ENCODE results near the gene MTX1.

DNA sequence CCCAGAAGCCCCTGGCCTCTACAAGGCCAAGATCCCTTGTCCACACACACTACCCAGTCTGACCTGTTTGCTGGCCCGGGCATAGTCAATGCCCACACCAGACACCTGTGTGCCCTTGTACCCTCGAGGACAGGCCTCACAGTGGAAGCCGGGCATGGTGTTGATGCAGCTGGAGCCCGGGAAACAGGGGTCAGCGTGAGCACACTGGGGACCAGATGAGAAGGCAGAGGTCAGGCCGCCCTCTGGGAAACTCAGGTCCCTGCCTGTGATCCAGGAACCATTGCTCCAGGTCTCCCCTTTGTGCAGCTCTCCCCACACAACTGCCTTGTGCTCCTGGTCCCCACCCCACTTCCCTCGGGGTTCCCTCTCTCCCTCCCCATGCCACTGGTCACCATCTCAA is 6.3 kb upstream of the MTX1 start:
- TF ChIP-seq SUZ12 (IDR thresholded peaks at IDR 0.05; ENCODE audit: extremely low read depth, insufficient read depth, insufficient read length) = no peak
- TF ChIP-seq ZNF274 (IDR thresholded peaks at IDR 0.05; ENCODE audit: low read depth, low read length) = no peak
